ENCODE data around the gene STX18. TPM values are rescaled to one million over a fixed set of nuclear protein-coding genes. Genes with fewer than 3 reads are reported as not detected.
A peak's percentile ranks its signal among the peaks of the same experiment; 100 is the strongest.
"Not testable (repeated sequence)": the region's sequence is repeated elsewhere in the genome, so short reads cannot be mapped to it uniquely, and the experiment has no call there.

Gene STX18
- polyA plus RNA-seq, 10 donors, result 23.2 to 34.3 (median 31.0) TPM

DNA sequence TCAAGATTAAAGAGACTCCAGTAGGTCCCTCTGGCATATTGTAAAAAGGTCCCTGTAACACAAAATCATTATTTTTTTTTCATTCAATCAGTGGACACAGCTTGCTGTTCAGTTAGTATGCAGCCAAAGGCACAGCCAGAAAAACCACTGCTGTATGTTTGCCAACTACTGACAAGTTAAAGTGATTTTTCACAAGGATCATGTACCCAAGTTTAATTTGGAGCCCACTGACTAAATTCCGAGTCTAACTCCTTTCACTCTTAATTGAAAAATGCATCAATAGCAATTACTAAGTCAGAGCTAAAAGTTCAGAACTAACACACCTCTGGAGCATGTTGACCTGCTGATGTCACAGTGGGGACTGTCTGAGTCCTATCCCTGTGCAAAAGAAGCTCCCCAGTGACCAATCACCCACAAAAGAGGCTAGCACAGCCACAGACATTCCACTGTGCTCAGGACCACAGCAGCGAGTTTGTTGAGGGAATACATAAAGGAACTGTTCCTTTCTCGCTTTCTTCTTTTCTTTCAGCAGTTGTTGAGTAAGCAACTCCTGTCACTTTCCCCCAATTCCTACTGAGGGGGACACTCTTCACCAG lies 60.4 kb downstream of the STX18 start:
- DNase-seq, result no peak

DNA sequence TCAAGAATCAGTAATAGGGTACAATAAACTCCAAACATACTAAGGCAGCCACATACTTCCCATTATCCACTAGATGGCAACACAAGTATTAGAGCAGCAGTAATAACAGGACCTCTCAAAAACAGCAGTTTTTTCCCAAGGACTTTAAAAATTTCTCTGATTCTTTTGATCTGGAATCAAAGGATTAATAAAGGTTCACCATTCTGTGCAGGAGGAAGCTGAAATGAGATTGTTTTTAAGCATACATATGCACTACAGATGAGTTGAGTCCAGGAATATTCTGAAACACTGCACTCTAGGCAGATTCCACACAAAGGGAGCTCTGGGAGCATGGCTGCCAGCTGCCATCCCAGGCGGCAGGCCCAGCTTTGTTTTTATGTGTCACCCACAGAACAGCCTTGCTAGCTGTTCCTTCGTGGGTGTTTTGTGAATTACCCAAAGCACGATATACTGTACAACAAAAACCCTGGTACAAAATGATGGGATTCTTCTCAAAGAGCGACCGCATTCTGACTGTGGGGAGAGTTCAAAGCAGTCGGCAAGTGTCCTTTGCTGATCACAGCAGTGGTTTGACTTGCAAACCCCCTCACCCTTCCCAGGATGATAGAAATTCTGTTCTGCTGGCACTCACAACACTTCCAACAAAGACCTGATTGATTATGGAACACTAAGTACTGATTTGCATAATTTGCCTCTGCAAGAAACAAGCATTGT lies 61.0 kb downstream of the STX18 start:
- peak in 2 of 3 donors; percentile 4 to 37 for DNase-seq

DNA sequence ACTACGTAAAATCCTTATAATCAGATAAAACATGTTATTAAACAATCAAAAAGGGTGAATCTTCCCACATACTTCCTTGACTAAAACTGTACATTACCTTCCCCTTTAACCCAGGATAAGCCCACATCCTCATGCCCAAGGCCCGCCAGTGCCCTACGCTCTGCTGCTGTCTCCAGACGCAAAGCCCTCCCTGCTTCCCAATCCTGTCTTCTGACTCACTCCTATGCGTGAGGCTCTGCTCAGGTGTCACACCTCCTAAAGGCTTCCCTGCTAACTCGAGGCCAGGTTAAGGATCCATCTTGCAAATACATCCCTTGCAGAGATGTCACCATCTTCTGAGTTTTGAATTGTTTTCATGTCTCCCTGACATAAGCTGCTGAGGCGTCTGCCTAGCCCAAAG lies 61.6 kb downstream of the STX18 start:
- DNase-seq, result no peak

DNA sequence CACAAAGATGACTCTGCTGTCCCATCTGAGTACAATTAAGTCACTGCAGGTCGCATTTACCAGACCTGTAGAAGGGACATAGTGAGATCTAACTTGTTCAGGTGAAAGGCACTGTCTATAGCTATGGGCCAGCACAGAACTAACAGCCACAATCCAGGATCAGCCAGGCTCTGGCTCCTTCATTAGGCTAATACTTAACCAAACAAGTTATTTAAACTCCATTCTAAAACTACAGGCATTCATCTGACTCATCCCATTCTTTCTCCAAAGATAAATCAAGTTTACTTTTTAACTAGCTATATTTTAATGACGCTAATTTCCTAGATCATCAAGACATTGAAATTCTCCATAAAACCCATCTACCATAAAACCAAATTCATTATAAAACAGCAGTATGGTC lies 62.5 kb downstream of the STX18 start:
- DNase-seq, result no peak

DNA sequence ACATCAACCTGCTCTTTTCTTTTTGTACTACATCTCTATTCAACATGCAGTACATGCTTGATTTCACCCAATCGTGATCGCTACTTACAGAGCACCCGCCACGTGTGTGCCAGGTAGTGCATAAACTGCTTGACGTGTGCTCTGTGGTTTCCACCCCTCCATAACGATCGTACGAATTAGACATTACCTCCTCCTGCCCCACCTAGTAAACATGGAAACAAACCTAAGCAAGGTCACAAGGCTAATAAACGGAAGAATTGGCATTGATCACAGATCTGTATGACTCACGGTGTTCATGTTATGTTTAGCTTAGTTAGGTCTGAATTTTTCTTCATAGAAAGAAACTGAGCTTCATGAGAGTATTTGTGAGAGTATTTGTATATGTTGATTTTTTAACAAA lies 64.1 kb downstream of the STX18 start:
- DNase-seq, result no peak

DNA sequence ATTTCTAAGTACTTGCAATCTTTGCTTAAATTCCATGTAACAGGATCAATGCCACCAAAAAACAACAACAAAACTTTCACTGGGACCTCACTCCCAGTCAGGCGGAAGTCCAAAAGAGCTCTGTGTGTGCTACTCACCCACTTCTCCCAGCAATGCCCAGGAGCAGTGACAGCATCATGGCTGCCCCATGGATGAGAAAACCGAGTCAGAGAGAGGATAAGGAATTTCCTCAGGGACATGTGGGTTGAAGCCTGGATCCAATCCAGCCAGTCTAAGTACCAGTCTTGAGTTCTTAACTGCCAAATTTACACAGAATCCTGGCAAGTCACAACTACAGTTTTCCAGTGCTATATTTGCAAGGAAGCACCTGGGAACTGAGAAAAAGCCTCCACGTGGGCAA lies 64.5 kb downstream of the STX18 start:
- no peak for DNase-seq

DNA sequence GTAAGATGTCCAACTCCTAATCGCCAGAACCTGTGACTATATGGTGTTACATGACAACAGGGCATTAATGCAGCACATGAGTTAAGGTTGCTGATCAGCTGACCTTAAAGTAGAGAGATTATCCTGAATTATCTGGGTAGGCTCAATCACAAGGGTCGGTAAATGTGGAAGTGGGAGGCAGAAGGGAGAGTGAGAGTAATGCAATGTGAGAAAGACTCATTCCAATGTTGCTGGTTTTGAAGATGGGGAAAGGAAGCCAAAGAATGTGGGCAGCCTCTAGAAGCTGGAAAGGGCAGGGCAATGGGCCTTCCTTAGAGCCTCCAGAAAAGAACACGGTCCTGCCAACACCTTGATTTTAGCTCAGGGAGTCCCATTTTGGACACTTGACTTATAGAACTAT lies 67.4 kb downstream of the STX18 start:
- DNase-seq, result no peak

DNA sequence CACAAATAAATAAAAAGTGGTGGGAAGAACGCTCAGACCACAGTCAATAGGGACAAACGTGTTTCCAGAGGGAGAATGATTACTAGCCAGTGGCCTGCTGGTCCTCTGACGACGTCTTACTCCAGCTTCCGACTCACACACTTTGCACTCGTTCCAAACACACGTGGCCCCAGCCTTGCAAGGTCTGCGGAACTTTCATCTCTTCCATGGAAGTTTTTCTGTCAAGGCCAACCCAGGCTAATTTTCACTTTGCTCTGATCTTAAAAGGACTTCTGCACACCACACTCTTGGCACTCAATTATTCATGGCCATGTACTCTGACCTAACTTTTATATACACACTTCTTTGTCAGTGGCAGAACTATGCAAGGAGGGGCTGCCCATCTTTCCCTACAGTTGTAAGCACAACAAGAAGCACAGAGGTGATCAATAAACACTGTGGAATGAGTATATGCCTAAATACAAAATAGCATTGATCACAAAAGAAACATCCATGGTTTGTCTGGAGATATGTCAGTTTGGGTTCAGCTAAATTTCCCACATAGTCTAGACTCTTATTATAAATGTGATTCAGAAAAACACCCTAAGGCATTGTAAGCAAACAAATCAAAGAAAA lies 69.4 kb downstream of the STX18 start:
- no peak for DNase-seq

DNA sequence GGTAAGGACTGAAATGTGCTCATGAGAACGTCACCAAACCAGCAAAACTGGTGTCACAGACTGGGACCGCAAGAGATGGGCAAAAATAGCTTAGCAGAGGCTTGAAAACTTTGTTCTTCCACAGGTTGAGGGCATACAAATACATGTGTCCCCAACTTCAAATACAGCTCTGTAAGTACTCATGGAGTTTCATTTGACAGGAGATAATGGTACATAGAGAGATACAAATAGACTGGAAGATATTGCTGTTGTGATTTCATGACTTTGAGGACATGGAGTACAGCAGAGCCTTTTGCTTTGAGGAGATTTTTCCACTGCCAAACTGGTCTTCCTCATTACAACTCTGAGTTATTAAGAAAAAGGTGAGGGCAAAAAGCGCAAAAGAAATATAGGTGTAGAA lies 70.7 kb downstream of the STX18 start:
- DNase-seq, result no peak

DNA sequence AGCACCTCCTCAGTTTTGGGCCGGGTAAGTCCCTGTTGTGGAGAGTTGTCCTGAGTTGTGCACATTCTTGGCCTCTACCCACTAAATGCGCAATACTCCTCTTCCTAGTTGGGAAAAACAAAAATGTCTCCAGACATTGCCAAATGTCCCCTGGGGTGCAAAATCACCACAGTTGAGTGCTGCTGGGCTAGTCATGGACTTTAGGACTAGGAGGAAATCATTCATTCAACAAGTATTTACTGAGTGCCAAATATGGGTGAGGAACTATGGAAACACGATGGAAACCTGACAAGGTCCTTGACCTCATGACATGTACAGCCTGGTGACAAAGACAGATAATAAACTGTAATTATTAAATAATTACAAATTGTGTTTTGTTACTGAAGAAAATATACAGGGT lies 71.6 kb downstream of the STX18 start:
- DNase-seq, result no peak

DNA sequence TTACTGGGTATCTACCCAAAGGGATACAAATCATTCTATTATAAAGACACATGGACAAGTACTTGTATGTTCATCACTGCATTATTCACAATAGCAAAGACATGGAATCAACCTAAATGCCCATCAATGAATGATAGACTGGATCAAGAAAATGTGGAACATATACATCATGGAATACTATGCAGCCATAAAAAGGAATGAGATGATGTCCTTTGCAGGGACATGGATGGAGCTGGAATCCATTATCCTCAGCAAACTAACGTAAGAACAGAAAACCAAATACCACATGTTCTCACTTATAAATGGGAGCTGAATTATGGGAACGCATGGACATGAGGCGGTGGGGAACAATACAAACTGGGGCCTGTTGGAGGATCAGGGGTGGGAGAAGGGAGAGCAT lies 76.6 kb downstream of the STX18 start:
- not testable (repeated sequence) for DNase-seq

DNA sequence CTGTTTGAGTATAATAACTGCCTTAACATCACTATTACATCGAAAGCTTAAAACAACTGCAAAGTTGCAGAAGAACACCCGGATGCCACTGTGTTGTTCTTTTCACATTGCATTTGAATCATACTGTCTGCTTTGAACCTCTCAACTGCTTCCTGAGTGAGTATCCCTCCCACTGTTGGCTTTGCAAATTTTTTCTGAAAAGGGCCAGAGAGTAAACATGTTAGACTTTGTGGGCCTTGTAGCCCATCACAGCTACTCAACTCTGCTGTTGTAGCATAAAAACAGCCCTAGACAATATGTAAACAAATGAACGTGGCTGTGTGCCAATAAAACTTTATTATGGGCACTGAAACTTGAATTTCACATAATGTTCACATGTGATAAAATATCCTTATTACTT lies 78.9 kb downstream of the STX18 start:
- DNase-seq, result no peak

DNA sequence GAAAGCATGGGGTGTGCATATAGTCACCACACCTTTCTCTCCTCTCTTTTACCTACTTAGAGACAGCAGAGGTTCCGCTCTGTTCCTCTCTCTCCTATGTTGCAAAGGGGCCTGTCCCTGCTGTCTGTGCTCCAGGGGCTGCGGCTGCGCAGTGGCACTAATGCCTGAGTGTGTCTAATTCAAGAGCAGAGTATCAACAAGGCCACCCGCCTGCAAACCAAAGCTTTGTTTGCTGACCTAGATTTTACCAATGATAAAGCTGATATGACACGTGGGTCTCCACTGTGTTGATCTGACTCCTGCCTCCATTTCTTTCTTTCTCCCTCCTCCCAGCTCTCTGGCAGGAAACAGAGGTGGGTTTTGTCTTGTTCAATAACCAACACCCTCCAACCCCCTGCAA lies 80.0 kb downstream of the STX18 start:
- no peak for DNase-seq

DNA sequence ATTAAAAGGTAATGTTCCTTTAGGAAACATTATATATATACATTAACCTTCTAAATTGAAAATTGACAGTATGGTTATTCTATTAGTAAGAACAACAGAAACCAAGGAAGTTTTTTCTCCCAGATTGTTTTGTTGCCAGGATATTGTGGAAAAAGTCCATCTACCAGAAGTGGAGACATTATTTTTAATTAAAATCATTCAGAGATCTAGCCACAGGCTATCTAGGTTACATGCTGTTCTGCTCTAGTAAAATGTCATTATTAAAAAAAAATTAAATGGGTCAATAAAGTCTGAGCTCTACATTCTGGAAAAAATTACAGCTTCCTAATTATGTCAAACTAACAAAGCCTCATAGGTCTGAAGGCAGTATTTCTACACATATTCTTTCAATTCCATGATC lies 80.7 kb downstream of the STX18 start:
- DNase-seq, result no peak

DNA sequence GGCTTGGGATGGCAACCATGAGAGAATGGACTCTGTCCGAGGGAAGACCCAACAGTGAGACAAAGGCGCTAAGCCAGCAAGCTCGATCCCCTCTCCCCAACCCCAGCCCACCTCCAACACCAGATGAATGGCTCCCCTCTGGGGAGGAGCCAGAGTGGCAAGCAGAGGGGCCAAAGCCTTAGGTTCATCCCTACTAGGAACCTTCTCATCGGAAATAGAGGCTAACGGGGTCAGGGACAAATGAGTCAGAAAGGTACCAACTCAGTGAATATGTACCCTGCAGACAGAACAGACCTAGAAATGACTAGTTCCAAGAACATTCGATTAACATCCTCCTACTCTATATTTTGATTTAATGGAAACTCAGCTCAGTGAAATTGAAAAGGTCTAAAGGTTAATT lies 81.1 kb downstream of the STX18 start:
- DNase-seq, result no peak

DNA sequence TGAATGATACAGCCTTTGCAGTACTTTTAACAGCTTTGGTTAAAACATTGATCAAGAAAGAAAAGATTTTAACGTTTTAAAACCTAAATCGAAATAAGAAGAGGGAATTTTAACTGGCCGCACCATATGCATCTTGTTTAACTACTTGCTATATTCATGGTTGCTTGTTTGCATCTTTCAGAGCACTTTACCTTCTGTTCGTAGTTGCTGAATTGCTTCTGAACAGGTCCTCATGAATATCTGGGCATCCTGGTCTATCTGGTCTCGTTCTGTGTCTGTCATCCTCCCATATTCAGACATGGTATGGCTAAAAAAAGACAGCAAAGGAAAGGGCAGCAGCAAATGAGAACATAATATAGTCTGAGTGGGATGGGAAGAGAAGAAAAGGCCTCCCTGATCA lies 82.7 kb downstream of the STX18 start:
- DNase-seq, result no peak

DNA sequence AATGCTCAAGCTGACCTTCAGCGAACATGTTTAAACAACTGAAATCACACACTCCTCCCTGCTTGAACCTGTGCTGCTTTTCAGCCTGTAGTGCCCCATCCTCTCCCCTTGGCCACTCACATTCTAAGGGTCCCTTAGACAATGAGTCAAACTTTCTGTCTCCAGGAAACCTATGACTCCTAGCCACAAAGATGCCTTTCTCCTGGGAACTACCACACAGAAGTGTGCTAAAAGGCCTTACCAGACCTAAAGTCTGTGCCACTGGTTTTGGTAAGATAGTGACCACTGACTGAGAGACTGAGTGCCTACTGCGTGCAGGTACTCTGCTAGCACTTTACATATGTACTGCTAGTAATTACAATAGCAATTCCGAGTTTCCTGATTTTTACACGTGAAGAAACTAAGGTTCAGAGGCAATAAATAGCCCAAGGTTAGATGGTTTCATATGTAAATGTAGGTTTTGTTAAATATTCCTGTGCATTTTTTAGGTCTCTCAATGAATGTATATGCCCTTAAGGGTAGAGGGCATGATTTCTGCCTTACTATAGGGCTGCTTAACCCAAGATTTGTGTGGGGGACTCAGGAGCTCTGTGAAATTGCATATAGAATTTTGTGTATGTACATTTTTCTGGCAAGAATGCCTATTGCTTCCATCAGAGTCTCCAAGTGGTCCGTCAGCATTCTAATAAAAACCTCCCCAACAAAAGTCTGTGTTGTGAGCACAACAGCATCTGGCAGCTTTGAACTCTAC lies 83.9 kb downstream of the STX18 start:
- DNase-seq, result peak in 1 of 3 donors; percentile 32

DNA sequence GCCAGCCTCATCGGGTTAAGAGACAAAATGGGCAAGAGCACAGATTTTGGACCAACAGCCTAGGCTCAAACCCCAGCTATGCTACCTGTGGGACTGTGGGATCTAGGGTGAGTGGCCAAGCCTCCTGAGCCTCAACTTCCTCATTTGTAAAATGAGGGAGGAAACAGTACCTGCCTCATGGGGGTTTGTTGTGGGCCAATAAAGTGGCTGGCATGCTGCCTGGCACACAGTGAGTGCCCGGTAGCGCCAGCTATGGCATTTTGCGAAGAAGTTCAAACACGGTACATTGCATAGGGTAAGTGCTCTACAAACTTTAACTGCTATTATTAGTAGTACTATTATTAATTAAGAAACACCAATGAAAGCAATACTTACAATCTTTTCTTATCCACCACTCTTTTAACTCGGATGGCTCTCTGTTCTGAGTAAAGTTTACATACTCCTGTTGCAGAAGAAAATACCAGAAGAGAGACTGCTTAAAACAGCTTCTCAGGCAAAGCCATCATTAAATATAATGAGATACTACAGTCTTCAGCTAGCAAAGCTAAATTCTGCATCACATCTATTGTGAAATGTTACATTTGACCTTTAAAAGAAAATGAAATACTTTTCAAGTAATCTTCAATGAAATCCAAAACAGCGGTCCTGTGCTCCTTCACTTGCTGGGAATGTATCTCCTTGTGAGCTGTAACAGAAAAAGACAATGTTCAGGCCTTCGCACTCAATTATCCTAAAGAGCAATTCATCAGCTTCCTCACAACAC lies 84.9 kb downstream of the STX18 start:
- no peak for DNase-seq

DNA sequence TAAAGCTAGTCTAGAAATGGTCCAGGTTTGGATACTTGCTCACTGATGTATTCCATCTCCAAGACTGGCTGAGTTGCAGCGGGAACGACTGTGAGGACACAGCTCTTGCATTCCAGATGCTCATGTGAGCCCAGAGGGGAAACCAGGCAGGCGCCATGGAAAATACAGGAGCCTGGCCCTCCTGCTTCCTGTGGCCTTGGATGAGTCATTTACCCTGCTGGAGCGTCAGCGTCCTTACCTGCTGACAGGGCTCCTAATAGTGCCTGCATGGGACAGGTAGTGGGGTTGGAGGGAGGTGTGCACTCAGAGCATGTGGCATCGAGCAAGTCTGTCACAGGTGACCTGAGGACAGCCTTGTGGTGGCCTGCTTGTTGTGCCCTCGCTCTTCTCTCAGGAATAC lies 85.5 kb downstream of the STX18 start:
- no peak for DNase-seq

DNA sequence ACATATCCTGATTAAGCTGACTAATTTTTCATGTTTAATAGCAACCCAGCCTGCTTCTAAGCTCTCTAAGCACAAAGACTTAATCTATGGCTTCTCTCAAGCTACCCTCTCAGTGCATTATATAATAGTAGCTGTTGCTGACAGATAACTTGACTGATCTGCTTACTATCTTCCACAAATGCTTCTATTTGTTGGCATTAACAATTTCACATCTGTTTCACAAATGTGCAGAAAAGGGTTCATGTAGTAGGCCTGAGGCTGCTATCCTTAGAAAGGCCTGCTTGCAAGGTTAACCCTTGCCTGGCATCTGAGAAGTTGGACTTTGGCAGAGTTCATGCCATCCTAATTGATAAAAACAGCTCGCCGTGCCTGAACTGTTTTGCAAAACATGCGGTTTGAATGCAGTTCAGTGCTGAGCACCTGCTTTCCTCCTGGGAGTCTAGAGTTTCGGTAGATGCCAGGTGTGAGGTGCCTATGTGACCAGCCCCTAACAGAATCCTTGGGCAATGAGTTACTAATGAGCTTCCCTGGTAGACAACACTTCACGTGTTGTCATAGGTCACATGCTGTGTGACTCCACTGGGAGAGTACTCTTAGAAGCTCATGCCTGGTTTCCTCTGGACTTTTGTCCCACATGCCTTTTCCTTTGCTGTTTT lies 86.5 kb downstream of the STX18 start:
- no peak for DNase-seq

DNA sequence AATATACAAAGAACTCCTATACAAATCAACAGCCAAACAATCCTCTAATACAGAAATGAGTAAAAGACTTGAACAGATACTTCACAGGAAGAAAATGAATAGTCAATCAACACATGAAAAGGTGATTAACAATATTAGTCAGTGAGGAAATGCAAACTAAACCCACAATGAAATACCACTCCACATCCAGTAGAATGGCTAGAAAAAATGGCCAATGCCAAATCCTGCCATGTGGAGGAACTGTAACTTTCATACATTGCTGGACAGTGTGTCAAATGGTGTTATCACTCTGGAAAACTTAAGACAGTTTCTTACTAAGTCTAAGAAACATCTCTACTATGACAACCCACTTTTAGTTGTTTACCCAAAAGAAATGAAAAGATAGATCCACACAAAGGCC lies 95.4 kb downstream of the STX18 start:
- DNase-seq, result no peak

DNA sequence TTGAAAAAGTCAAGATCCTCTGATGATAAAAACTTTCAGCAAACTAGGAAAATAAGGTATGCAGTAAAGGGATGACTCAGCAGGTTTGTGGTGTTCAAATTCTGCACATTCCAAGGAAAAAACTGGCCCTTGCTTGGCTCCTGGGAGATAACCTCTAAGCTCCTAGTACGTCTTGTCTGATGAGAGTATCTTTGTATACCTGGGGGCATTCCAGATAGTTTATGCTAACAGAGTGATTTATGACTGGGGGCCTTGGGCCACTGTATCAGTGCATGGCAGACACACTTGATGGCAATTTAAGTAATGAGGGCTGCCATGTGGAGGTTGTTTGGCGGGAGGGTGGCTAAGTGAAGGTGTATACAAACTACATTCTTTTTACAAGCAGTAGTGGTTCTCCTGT lies 98.0 kb downstream of the STX18 start:
- DNase-seq, result peak in 1 of 3 donors; percentile 39
